RWPE1 (cell line): ENCODE measurements around the gene ELANE.

Source experiments
- CTCF ChIA-PET: fragments of 350-600 bp; sonication (Branson Sonifier 250); formaldehyde crosslinking; extraction: SDS; loops from one replicate; lab custom pipeline; 2021; lab: Yijun Ruan, JAX
- POLR2A ChIA-PET: fragments of 400-600 bp; formaldehyde crosslinking; extraction: SDS; loops from one replicate; lab custom pipeline; 2020; ENCODE audit warnings: antibody characterized with exemption; ENCODE audit not compliant: low non-redundant PET; lab: Yijun Ruan, JAX
- DNase-seq: peaks from one replicate; pipeline ENCODE4 v3.0.0; 2012; ENCODE audit warnings: low spot score
- H3K27ac ChIP-seq: fragments of 450-650 bp; 2 replicates; pipeline ENCODE4 v1.5.1; 2017
- TF ChIP-seq, protein P1 (sequence below): fragments of 450-650 bp; conservative IDR thresholded peaks from 2 replicates; pipeline ENCODE4 v1.5.1; 2017; ENCODE audit warnings: low read depth, mild to moderate bottlenecking

ELANE gene

DNA sequence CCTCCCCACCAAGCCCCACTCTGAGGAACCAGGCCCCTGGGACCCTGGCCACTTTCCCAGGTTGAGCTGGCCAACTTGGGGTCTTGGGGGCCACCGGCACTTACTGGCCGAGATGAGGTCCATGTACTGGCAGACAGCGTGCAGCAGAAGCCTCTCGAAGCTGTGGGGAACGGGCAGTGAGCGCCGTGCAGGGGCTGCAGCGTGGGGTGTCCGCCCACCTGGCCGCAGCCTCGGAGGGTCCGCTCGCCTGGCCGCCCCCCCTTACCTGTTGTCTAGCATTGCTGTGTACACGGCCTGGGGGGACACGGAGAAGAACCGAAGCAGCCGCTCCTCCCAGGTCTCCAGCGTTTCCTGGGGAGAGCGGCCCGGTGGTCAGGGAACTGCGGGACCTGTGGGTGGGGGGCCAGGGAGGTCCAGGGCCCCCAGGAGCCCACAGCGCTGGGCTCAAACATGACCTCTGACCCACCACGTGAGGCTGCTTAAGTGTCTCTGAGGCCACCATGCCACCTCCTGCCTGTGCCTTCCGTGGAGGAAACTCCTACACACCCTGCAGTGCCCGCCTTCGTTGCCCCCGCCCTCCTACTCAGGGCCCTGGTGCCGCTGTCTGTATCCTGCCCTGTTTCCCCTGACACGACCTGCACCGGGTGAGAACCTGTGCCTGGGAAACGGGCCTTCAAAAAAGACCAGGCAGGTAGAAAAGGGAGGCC is 47.4 kb downstream of the ELANE start:
- CTCF ChIA-PET = no interaction called here
- peak overlapping the region; percentile 59 for H3K27ac ChIP-seq
- no peak for DNase-seq
- TF ChIP-seq, protein P1, sequence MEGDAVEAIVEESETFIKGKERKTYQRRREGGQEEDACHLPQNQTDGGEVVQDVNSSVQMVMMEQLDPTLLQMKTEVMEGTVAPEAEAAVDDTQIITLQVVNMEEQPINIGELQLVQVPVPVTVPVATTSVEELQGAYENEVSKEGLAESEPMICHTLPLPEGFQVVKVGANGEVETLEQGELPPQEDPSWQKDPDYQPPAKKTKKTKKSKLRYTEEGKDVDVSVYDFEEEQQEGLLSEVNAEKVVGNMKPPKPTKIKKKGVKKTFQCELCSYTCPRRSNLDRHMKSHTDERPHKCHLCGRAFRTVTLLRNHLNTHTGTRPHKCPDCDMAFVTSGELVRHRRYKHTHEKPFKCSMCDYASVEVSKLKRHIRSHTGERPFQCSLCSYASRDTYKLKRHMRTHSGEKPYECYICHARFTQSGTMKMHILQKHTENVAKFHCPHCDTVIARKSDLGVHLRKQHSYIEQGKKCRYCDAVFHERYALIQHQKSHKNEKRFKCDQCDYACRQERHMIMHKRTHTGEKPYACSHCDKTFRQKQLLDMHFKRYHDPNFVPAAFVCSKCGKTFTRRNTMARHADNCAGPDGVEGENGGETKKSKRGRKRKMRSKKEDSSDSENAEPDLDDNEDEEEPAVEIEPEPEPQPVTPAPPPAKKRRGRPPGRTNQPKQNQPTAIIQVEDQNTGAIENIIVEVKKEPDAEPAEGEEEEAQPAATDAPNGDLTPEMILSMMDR = no peak
- POLR2A ChIA-PET = no interaction called here

DNA sequence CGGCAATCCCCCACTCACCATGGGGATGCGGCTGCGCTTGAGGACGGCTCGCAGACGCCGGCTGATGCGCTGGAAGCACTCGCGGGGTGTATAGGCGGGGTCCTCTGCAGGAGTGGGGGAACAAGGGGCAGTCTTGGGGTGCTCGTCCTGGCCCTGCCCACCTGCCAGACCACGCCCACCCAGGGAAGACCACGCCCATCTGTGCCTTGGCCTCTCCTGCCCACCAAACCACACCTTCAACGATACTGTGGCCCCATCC is 47.9 kb downstream of the ELANE start:
- ChIA-PET CTCF (no interaction called here), POLR2A (no interaction called here)
- DNase-seq = no peak
- H3K27ac ChIP-seq = peak overlapping the region; percentile 59
- TF ChIP-seq, protein P1 = no peak

GRCh38 chr19:900302-901111 is 48.4 kb downstream of the ELANE start:
- ChIA-PET POLR2A (no interaction called here), CTCF (no interaction called here)
- peak overlapping the region; percentile 59 for H3K27ac ChIP-seq
- TF ChIP-seq, protein P1 = no peak
- DNase-seq = peak; percentile 82

DNA sequence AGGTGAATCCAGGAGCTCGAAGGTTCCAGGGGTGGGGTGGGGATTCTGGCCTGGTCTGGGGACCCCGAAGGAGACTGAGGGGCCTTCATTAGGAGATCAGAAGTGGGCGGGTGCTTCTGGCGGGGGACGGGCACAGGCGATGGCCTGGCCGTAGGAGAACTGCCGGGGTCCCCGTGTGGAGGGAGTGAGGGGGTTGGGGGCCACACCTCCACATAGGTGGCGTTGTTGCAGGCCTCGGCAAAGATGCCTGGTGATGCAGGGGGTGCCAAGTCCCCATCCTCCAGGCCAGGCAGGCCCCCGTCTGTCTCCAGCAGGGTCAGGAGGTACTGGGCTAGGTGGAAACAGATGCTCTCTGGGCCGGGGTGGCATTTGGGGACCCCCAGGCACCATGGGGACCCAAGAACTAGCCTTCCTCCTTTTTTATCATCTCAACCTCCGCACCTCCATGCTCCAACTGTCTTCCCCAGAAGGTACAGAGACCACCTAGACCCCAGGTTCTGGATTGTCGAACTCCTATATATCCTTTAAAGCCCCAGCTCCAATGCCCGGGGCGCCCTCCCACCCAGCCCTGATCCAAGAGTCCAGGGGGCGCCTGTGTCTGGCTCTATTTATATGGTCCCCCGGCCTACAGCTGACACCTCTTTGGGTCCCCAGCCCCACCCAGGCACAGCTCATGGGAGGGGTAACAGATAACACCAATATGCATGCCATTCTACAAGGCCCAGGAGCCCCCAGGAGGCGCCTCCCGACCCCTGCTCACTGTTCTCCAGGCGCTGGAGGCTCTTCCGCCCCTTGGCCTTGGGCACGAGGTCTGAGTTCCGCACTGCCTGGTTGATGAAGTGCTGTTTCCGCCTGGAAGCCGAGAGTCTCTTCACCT is 49.4 kb downstream of the ELANE start:
- H3K27ac ChIP-seq = peak overlapping the region; percentile 59
- CTCF ChIA-PET = interaction anchor here (0.6 kb wide), 1 partner anchor 37 kb away, joined by 5 read pairs; no protein-coding TSS in a partner anchor
- POLR2A ChIA-PET = interaction anchor here (0.6 kb wide), 1 partner anchor 9 kb away, joined by 3 read pairs; no protein-coding TSS in a partner anchor
- DNase-seq = no peak
- TF ChIP-seq, protein P1 = no peak

DNA sequence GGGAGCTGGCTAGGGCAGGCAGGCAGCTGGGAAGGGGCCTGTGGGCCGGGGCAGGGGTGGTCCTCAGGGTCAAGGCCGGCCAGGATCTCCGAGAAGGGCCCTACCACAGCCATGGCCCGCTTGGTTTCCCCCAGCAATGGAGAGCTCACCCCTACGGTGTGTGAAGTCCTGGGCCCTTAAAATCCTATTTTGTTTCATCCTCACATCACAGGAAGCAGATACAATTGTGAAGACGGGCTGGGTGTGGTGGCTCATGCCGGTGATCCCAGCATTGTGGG is 49.9 kb downstream of the ELANE start:
- H3K27ac ChIP-seq = peak overlapping the region; percentile 59
- POLR2A ChIA-PET = interaction anchor here (0.6 kb wide), 1 partner anchor 8 kb away, joined by 3 read pairs; no protein-coding TSS in a partner anchor
- CTCF ChIA-PET = interaction anchor here (0.6 kb wide), 1 partner anchor 38 kb away, joined by 5 read pairs; no protein-coding TSS in a partner anchor

More for the DNA sequence above, 49.9 kb downstream of the ELANE start:
- TF ChIP-seq, protein P1 = no peak
- DNase-seq = no peak
